RWPE1 (cell line): ENCODE data around the gene PRR9.
"Not testable (repeated sequence)": the region's sequence is repeated elsewhere in the genome, so short reads cannot be mapped to it uniquely, and the experiment has no call there.

Experiments used
- CTCF ChIA-PET: fragments of 350-600 bp; sonication (Branson Sonifier 250); formaldehyde crosslinking; extraction: SDS; loops from one replicate; lab custom pipeline; 2021; lab: Yijun Ruan, JAX
- POLR2A ChIA-PET: fragments of 400-600 bp; formaldehyde crosslinking; extraction: SDS; loops from one replicate; lab custom pipeline; 2020; ENCODE audit warnings: antibody characterized with exemption; ENCODE audit not compliant: low non-redundant PET; lab: Yijun Ruan, JAX
- DNase-seq: peaks from one replicate; pipeline ENCODE4 v3.0.0; 2012; ENCODE audit warnings: low spot score
- H3K27ac ChIP-seq: fragments of 450-650 bp; 2 replicates; pipeline ENCODE4 v1.5.1; 2017
- CTCF ChIP-seq: fragments of 450-650 bp; conservative IDR thresholded peaks from 2 replicates; pipeline ENCODE4 v1.5.1; 2017; ENCODE audit warnings: low read depth, mild to moderate bottlenecking

The PRR9 gene

DNA sequence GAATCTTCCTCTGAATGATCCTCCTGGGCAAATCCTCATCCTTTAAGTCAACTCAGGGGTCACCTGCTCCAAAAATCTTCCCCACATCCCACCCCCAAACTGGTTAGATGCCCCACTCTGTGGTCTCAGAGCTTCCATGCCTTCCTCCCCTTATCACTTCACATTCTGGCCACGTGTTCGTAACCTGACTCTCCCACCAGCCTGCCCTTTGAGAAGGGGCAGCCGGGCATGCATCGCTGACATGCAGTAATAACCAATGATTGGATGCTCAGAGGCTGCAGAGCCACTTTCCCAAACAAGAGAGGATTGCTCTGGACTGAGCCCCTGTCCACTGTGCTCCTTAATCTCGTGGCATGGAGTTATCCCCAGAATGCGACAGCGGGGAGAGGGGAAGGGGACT lies 7.2 kb upstream of the PRR9 start:
- DNase-seq: no peak
- ChIA-PET CTCF (no interaction called here), POLR2A (no interaction called here)
- H3K27ac ChIP-seq: no peak overlapping the region
- no peak for TF ChIP-seq CTCF

GRCh38 chr1:153212201-153212600 lies 5.2 kb upstream of the PRR9 start:
- ChIA-PET POLR2A (no interaction called here), CTCF (no interaction called here)
- DNase-seq: no peak
- TF ChIP-seq CTCF: no peak
- no peak overlapping the region for H3K27ac ChIP-seq

- POLR2A ChIA-PET: no interaction called here
- H3K27ac ChIP-seq: no peak overlapping the region
- TF ChIP-seq CTCF: no peak
- CTCF ChIA-PET: interaction anchor here (0.6 kb wide), 2 partner anchors 385 to 646 kb away, joined by 4 to 5 read pairs; no protein-coding TSS in a partner anchor
- DNase-seq: no peak
Measured at GRCh38 chr1:153213519-153213918, 3.9 kb upstream of the PRR9 start.

GRCh38 chr1:153217744-153218416 lies 496 bp downstream of the PRR9 start:
- POLR2A ChIA-PET: no interaction called here
- no peak overlapping the region for H3K27ac ChIP-seq
- no peak for DNase-seq
- no peak for TF ChIP-seq CTCF
- CTCF ChIA-PET: interaction anchor here (0.6 kb wide), 1 partner anchor 292 kb away, joined by 3 read pairs; no protein-coding TSS in a partner anchor

DNA sequence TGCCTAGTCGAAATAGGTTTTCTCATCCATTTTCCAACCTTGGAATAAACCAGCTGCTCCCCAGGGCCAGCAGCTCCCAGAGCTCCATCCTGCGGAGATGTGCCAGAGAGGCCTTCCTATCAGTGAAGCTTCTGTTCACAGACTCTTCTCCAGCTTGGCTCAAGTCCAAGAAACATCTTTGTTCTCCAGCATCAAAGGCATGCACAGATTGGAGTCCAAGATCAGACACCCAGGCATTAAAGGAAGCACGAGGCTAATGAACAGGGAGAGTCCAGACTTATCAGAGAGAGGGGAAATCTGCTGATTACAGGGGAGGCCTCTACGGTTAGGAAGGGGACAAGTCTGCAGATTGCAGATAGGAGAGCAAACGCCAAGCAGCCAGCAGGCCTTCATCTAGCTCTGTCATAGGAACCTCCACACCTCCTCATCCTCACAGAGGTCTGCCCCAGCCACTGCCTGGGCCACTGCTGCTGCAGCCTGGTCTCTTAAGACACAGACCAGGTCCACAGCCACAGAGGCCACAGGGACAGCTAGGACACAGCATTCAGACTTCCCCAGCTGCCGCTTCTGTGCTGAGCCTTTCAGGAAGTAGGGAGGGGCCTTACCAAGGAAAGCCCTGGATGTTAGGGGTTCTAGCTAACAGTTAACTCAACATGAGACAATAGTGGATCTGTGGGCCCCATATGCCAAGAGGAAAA lies 3.4 kb downstream of the PRR9 start:
- no peak for TF ChIP-seq CTCF
- no peak for DNase-seq
- POLR2A ChIA-PET: no interaction called here
- no peak overlapping the region for H3K27ac ChIP-seq
- CTCF ChIA-PET: interaction anchor here (0.6 to 1.7 kb wide), 3 partner anchors 26 to 350 kb away, joined by 3 to 5 read pairs (median 4); no protein-coding TSS in a partner anchor

- DNase-seq: peak; percentile 8
- TF ChIP-seq CTCF: peak; percentile 82
- POLR2A ChIA-PET, H3K27ac ChIP-seq: not testable (repeated sequence)
- CTCF ChIA-PET: interaction anchor here (0.6 to 1.5 kb wide), 3 partner anchors 31 to 177 kb away, joined by 3 to 4 read pairs (median 3); no protein-coding TSS in a partner anchor
Measured at GRCh38 chr1:153223040-153223891, 5.9 kb downstream of the PRR9 start.
